Activated CD4-positive, alpha-beta T cell treated with anti-CD3 and anti-CD28 coated beads, Interleukin-2, amount 50 U/mL, for 1 hour (primary cell): ENCODE data around the gene CMPK1.
"Not testable (repeated sequence)": the region's sequence is repeated elsewhere in the genome, so short reads cannot be mapped to it uniquely, and the experiment has no call there.

Source experiments
- DNase-seq: peaks from one replicate; pipeline ENCODE4 v3.0.0-alpha.2; 2020

Gene CMPK1

DNA sequence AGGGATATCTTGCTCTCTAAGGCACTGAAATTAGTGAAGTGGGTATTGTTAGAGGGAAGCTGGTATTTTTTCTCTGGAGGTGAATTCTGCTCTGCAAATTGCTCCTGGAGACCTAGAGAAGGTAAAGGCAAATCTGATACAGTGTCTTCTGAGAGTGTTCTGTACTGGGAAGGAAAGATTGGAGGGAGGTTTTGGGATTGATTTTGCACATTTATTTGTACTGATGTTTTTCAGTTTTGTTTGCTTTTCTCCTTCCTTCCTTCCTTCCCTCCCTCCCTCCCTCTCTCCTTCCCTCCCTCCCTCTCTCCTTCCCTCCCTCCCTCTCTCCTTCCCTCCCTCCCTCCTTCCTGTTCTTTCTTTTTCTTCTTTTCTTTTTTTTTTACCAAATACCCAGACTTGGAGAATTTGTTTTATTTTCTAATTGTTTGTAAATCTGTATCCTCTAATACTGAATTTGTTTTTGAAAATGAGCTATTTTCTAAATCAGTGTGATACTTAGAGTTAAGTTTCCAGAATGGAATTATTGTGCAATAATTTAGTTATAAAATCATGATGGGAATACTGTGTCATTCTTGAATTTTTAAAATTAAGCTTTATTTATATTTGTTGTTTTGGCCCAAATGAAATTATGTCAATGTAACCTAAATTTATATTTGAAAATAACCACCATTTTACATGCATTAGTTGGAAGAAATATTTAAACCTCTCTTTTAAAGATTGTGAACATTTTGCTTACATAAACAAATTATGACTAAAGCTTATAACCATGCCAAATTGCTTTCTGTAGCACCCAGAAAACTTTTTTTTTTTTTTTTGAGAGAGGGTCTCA, 4.9 kb downstream of the CMPK1 start:
- DNase-seq, result no peak

DNA sequence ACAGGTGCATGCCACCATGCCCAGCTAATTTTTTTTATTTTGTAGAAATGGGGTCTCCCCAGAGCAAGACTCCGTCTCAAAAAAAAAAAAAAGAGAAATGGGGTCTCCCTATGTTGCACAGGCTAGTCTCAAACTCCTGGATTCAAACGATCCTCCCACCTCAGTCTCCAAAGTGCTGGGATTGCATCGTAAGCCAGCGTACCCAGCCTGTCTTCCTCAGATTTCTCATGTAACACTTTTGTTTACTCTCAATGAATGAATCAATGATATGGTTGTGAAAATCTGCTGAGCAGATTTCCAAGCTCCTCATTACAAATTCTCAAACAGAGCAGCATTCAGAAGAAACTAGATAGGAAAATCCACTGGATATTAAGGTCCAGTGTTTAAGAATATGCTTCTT, 6.6 kb downstream of the CMPK1 start:
- DNase-seq, result no peak

DNA sequence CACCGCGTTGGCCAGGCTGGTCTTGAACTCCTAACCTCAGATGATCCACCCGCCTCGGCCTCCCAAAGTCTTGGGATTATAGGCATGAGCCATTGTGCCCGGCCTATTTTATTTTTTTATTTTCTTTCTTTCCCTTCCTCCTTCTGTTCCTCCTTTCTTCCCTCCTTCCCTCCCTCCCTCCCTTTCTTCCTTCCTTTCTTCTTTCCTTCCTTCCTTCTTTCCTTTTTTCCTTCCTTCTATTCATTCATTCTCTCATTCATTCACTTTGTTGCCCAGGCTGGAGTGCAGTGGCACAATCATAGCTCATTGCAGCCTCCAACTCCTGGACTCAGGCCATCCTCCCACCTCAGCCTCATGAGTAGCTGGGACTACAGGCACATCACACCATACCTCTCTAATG, 13.4 kb downstream of the CMPK1 start:
- not testable (repeated sequence) for DNase-seq

DNA sequence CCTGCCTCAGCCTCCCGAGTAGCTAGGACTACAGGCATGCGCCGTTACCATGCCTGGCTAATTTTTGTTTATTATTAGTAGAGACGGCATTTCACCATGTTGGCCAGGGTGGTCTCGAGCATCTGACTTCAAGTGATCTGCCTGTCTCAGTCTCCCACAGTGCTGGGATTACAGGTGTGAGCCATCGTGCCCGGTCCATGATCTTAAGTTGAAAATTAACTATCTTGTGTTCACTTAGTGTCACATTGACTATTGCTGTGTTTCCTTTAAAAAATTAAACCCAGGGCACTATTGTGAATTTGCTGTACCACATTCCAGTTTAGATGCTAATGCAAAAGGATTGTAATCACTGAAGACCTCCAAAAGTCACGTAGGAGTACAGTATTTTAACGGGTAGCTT, 14.1 kb downstream of the CMPK1 start:
- no peak for DNase-seq

DNA sequence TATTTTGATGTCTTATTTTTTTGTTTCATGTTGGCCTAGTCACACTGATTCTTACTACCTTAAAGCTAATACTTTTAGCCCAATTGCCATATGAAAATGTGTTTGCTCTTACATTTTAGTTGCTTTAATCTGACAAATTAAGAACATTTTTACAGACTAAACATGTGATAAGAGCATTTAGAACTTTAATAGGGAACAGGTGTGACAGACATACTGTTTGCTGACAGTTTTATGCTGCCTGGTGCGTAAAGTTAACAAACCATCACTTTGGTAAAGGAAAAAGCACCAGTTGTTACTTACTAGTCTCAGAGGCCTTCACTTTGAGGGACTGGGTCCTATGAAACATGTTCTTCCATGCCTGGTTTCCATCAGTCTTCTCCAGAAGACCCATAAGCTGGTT, 14.7 kb downstream of the CMPK1 start:
- no peak for DNase-seq

DNA sequence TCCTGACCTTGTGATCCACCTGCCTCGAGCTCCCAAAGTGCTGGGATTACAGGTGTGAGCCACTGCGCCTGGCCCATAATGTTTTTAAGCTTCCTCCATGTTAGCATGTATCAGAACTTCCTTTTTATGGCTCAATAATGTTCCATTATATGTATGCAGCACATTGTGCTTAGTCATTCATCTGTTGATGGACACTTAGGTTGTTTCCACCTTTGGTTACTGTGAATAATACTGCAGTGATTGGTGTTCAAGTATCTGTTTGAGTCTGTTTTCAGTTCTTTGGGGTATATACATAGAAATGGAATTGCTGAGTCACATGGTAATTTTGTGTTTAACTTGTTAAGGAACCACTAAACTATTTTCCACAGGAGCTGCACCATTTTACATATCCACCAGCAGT, 17.7 kb downstream of the CMPK1 start:
- no peak for DNase-seq

DNA sequence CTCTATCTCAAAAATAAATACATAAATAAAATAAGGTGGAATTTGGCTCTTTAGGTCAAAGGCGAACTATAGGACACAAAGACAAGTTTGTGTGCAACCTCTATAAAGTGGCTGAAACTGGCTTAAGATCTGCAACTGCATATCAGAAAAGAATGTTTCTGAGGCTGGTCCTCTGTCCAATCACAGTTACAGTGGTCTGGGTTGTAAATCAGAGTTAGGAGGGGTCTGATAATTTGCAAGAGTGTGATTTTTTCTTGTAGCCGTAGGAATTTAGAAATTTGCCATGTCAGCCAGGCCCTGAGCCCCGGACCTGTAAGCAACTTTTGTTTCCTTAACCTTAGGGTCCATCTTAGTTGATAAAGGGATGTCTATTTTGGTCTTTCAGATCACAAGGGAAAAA, 27.8 kb downstream of the CMPK1 start:
- DNase-seq, result no peak

DNA sequence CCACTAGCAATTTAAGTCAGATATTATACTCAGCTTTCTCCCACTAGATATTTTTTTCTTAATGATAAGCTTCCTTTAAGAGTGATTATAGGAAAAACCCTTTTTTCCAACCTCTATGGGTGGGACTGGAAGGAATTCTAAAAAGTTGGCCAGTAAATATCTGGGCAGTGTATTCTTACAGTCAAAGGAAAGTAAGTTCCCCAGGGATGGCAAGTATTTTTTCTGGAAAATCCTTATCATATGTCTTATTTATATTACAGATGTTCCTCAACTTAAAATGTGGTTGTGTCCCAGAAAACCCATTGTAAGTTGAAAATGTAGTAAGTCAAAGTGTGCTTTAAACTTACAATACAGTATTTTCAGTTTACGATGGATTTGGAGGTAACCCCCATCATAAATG, 29.2 kb downstream of the CMPK1 start:
- no peak for DNase-seq

DNA sequence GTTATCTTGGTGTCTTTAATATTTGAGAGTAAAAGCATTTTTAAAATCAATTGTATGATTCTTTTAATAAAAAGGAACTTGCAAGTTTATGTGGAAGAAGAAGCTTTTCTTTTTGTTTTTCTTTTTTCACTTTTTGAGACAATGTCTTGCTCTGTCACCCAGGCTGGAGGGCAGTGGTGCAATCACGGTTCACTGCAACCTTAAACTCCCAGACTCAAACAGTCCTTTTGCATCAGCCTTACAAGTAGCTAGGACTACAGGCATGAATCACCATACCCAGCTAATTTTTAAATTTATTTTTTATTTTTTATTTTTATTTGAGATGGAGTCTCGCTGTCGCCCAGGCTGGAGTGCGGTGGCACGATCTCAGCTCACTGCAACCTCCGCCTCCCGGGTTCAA, 34.1 kb downstream of the CMPK1 start:
- DNase-seq, result no peak

DNA sequence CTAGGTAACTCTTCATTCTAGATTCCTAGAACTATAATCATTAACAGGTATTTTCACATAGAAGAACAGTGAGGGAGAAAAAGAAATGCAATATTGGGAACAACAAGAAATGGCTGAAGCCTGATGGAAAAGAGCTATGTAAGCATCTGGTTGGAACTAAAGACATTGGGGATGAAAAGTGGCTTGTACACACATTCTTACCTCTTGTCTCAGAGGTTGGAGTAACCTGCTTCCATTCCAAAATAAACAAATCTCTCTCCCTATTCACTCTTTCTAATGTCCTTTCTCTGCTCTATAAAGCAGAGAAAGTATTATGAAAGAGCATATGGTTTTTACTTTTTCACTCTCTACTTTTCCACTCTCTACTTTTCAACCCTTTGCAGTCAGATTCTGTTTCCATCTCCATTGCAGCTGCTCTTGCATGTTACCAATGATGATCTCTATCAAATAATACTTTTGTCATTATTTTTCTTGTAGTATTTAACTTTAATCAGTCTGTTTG, 37.5 kb downstream of the CMPK1 start:
- DNase-seq, result no peak

DNA sequence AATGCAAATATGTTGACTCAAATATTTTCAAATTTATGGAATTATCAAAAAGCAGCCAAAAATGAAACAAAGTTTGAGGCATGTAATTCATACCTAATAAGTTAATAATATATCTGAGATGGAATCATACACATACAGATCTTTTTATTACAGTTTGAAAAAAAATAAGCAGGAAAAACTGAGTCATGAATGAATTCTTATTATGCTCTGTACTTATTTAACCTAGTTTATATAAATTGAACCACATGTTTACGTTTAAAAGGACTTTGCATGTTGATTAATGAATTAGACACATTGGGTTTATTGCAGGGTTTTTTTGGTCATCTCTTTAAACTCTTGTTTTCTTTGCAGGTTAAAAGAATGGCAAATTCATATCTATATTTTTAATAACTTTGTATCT, 40.9 kb downstream of the CMPK1 start:
- no peak for DNase-seq

DNA sequence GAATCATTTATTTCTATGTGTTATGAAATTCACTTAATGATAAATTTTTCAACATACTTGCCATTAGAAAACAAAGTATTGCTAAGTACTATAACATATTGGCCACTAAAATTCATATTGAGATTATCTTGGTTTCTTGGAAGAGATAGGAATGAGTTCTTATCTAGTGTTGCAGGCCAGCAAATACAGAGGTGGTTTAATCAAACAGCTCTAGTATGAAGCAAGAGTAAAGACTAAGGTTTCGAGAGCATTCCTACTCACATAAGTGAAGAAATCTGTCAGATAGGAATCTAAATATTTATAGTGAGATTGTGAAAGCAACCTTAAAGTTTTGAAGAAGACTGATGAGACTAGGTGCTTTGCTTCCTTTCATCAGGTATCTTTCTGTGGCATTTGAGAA, 44.6 kb downstream of the CMPK1 start:
- no peak for DNase-seq

DNA sequence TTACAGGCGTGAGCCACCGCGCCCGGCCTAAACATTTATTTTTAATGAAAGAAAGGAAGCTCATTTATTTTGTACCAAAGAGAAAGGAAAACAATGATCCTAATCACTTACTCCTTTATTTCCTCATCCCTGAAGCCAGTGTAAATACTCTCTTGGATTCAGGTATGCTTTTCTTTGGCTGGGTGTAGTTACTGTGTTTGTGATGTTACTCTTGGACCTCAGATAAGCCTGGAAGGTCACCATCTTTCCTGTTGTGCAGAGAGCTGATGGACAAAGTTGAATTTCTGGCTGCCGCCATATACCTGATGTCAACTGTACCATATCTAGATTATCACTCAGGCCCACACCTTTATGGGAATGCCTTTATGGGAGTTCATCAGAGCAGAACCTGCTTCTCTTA, 47.1 kb downstream of the CMPK1 start:
- no peak for DNase-seq

DNA sequence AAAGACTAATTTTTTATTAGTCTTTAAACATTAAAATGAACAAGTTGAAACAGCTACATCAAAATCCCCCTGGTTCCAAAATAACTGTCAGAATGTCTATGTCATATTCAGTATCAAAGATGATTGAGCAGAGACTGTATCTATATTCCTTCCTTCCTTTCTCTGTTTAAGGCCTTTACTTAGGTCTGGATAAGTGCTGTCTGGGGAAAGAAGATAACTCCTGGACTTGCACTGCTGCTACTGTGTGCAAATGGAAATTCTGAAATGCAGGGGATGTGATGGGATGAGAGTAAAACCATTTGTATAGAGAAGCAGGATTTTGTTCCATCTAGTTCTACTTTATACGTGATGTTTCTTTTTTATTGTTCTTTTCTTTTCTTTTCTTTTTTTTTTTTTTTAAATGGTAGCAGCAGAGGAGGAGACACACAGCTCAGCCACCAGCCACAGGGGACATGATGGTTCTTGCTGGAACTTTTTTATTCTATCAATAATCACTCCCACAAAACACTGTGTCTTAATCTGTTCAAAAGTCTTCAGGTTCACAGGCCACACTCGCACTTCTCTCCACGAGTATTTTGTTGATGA, 48.9 kb downstream of the CMPK1 start:
- DNase-seq, result no peak

DNA sequence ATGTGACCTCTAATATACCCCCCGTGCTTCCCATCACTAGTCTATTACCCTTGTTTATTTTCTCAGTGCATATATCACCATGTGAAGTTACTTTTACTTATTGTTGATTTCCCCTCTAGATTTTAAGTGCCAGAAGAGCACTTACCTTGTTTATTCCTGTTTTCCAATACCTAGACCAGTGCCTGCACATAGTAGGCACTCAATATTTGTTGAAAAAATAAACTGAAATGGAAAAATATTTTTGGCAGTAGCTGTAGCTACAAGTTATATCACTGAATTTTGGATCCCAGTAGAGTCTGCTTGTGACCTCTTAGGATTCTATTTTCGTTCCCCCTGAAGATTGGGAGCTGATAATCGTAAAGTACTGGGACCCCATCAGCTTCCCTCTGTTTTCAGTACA, 50.5 kb downstream of the CMPK1 start:
- DNase-seq, result no peak

DNA sequence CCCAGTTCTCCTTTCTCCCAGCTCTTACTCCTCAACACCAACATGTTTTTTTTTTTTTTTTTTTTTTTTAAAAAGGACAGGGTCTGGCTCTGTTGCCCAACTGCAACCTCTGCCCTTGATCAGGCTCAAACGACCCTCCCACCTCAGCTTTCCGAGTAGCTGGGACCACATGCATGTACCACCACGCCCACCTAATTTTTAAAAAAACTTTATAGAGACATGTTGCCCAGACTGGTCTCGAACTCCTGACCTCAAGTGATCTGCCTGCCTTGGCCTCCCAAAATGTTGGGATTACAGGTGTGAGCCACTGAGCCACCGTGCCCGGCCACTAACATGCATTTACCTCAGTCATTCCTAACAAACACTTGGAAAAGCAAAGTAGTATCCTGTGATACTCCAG, 51.4 kb downstream of the CMPK1 start:
- no peak for DNase-seq

DNA sequence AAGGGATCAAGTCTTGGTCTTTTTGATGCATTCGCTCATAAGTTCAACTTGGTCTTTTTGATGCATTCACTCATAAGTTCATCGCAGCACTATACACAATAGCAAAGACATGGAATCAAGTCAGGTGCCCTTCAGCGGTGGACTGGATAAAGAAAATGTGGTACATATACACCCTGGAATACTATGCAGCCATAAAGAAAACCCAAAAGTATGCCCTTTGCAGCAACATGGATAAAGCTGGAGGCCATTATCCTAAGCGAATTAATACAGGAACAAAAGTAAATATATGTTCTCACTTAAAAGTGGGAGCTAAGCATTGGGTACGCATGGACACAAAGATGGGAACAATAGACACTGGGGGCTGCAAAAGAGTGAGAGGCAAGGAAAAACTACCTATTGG, 52.7 kb downstream of the CMPK1 start:
- DNase-seq, result no peak

DNA sequence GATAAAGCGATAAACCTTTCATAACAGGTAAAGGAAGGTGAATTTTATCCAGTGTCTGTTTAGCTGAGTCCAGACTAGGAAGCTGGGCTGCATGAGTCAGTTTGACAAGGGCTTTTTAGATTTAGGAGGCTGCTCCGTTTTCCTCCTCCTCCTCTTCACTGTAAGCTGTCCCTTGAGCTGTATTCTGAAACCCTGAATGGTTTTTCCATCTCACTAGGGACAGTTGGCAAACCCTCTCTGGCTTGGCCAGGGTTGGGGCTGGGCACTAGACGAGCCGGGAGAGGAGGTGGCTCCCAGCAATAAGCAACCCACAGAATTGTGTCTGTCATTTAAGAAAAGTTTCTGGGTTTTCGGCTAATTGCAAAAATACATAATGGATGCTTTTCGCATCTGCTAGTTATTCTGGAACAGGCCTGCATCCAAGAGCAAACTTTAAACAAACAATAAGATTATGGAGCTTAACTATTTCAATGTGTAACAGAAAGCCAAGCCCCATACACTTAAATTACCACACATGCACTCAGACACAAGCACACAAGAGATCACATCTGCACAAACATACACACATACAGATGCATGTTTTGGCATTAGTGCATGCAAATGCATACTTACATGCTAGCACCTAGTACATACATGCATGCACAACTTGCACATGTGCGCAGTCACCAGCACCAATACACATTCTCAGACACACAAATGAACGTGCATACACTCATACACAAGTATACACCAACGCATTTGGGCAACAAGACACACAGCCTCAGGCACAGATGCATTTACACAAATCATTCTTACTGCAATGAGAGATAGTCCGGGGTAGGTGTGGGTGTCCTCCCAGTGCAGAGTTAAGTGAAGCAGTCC, 54.7 kb downstream of the CMPK1 start:
- DNase-seq, result no peak

DNA sequence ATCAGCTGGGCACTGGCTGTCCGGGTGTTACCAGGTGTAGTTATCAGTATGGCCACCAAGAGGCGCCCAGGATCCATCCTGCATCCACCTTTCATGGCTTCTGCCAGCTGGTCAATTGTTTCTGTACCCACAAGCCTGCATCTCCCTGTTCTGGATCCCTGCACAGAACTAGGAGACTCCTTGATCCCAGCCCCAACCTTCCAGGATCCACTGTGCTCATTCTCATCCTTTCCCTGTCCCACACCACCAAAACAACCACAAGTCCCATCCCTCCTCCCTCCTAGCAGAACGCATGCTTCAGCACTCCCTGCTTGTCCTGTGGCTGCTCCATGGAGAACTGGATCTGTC, 55.3 kb downstream of the CMPK1 start:
- peak; percentile 24 for DNase-seq

DNA sequence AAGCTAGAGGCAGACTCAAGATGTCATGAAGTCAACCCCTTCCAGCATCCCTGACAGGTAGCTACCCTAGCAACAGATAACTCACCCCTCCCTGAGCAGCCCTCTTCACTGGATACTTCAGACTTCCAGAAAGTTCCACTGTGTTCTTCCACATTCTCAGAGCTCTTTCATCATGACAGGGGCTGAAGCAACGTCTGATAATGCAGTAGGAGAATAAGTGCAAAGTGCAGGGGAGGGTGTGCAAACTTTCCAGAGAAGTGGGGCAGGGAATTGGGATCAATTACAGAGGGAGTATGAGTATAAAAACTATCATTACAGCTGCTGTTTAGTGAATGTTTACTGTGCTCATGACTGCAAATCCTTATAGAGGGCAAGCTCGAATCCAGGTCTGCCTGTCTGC, 56.1 kb downstream of the CMPK1 start:
- DNase-seq, result no peak

DNA sequence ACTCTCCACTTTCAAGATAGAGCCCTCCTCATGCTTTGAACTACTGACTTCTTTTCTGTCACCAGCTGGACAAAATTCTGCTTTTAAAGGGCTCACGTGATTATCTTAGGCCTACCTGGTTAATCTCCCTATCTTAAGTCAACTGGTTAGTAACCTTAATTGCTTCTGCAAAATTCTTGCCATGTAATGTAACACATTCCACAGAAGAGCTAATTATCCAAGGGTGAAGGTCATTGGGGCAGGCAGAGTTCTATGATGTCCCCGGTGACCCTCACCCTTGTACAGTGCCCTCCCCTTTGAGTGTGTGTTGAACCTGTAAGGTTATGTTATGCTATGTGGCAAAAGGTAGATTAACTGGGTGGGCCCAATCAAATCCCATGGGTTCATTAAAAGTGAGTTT, 57.3 kb downstream of the CMPK1 start:
- DNase-seq, result no peak

DNA sequence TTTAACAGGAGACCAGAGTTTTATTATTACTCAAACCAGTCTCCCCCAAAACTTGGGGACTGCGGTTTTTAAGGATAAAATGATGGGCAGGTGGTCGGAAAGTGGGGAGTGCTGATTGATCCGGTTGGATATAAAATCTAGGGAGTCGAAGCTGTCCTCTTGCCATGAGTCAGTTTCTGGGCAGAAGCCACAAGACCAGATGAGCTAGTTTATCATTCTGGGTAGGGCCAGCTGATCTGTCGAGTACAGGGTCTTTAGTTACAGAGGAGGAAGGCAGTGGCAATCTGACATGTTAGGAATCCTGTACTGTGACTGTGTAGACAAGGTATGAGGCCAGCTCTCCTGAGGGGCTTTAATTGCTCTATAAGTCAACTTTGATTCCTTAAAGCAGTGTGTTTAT, 59.6 kb downstream of the CMPK1 start:
- no peak for DNase-seq

DNA sequence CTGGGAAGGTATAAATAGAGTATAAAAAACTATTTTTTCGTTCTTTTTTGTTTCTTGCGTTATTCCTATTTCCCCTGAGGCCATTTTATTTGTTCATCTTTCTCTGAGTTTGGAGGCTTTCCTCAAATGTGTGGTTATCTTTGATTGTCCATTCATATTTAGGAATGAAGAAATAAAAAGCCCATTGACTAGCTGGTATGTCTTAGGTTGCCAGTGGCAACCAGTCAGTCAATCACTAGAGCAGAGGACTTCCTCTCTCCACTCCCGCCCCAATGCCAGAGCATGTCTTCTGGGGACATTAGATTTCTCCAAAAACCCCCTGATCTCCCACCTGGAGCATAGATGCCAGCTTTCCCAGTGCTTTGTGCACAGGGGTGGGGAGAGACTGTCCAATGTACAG, 61.8 kb downstream of the CMPK1 start:
- no peak for DNase-seq

DNA sequence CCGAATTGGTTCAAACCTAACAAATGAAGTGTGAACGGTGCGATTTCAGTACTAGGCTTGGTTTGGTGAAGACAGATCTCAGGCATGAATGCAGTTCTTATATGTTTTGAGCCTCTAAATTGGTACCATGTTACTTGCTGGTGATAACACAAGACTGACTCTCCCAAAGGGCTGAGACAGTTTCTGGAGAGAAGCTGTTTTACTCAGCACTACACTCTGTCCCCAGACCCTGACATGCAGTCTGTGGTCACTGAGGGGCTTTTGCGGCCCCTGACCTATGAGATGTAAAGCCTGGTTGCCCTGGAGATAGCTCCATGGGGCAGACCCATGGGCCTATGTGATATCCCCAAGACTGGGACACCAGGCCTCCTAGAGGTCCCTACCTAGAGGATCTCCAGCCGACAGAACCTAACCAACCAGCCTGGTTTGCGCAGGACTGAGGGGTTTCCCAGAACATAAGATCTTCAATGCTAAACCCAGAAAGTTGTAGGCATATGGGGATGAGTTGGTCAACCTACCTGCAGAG, 63.1 kb downstream of the CMPK1 start:
- no peak for DNase-seq
